H1 (cell line): ENCODE measurements around the gene ZBTB16. TPM values are rescaled to one million over a fixed set of nuclear protein-coding genes. Genes with fewer than 3 reads are reported as not detected.

Source experiments
- CTCF ChIA-PET: fragments of 300-600 bp; sonication (Branson Sonifier 250); formaldehyde crosslinking; loops from one replicate; lab custom pipeline; 2021; ENCODE audit not compliant: partially characterized antibody; lab: Charles Lee
- POLR2A ChIA-PET: fragments of 300-600 bp; sonication (Branson Sonifier 250); formaldehyde crosslinking; loops from one replicate; lab custom pipeline; 2021; ENCODE audit warnings: inconsistent platforms; ENCODE audit not compliant: partially characterized antibody; lab: Charles Lee
- DNase-seq, 2 experiments: peaks; one replicate each; pipeline versions ENCODE4 v3.0.0 to v3.0.0-alpha.2; 2010 to 2022; ENCODE audit warnings: low spot score in 2 of 2, low read depth in 1 of 2, mixed read lengths in 1 of 2
- FAIRE-seq: peaks from 2 replicates; lab custom pipeline; 2011; peaks lifted over from hg19 to GRCh38; lab: Jason Lieb, UNC
- H2AFZ ChIP-seq: 2 replicates; pipeline ENCODE4 v1.8.1; 2012; ENCODE audit warnings: low read length, inconsistent platforms
- H2AK5ac ChIP-seq: 2 replicates; pipeline ENCODE4 v1.6.1; 2013; ENCODE audit warnings: low read depth, low read length
- H2BK120ac ChIP-seq: replicated peaks from 2 replicates; pipeline ENCODE3; 2013; ENCODE audit warnings: low read depth, low read length, inconsistent platforms
- H2BK12ac ChIP-seq: 2 replicates; pipeline ENCODE4 v1.6.1; 2013; ENCODE audit warnings: low read depth, low read length
- H2BK15ac ChIP-seq: 2 replicates; pipeline ENCODE4 v1.6.1; 2013; ENCODE audit warnings: low read length
- H2BK20ac ChIP-seq: 2 replicates; pipeline ENCODE4 v1.6.1; 2013; ENCODE audit warnings: low read length
- H2BK5ac ChIP-seq: 2 replicates; pipeline ENCODE4 v1.6.1; 2013; ENCODE audit warnings: low read depth, low read length
- H3K14ac ChIP-seq: 2 replicates; pipeline ENCODE4 v1.6.1; 2013; ENCODE audit warnings: inconsistent platforms; ENCODE audit not compliant: insufficient read length
- H3K18ac ChIP-seq: 2 replicates; pipeline ENCODE4 v1.6.1; 2013; ENCODE audit warnings: low read length; ENCODE audit errors: extremely low read depth
- H3K23ac ChIP-seq: 2 replicates; pipeline ENCODE4 v1.6.1; 2013; ENCODE audit warnings: inconsistent platforms; ENCODE audit not compliant: insufficient read length
- H3K23me2 ChIP-seq: 2 replicates; pipeline ENCODE4 v1.6.1; 2013; ENCODE audit warnings: low read depth, low read length
- H3K27ac ChIP-seq: 2 replicates; pipeline ENCODE4 v1.6.1; 2011; ENCODE audit warnings: low read depth, low read length, inconsistent platforms
- H3K27me3 ChIP-seq, 4 experiments: replicated peaks in 1 of 4; 1 replicate in 1 of 4; 2 replicates in 3 of 4; pipeline versions ENCODE4 v1.6.1 to v1.8.1; 2011 to 2013; ENCODE audit warnings: low read length in 3 of 4, mild to moderate bottlenecking in 3 of 4, inconsistent platforms in 2 of 4, mixed read lengths in 2 of 4, moderate library complexity in 1 of 4; ENCODE audit not compliant: control insufficient read depth in 3 of 4, insufficient read depth in 3 of 4; ENCODE audit errors: extremely low read depth in 1 of 4
- H3K36me3 ChIP-seq, 4 experiments: 2 replicates each; pipeline versions ENCODE4 v1.6.1 to v1.8.1; 2011 to 2013; ENCODE audit warnings: mild to moderate bottlenecking in 4 of 4, low read length in 3 of 4, moderate library complexity in 2 of 4, control low read depth in 1 of 4, inconsistent platforms in 1 of 4; ENCODE audit not compliant: insufficient read depth in 4 of 4, control insufficient read depth in 2 of 4
- H3K4ac ChIP-seq: replicated peaks from 2 replicates; pipeline ENCODE3; 2013; ENCODE audit warnings: low read length, low read depth, mixed read lengths, inconsistent platforms; ENCODE audit not compliant: insufficient read length
- H3K4me1 ChIP-seq, 4 experiments: replicated peaks in 1 of 4; 1 replicate in 1 of 4; 2 replicates in 3 of 4; pipeline versions ENCODE4 v1.6.1 to v1.8.1; 2011 to 2013; ENCODE audit warnings: low read length in 3 of 4, inconsistent platforms in 2 of 4, mixed read lengths in 1 of 4; ENCODE audit not compliant: insufficient read depth in 4 of 4, control insufficient read depth in 3 of 4
- H3K4me2 ChIP-seq, 2 experiments: 2 replicates each; pipeline versions ENCODE4 v1.6.1 to v1.8.1; 2011 to 2013; ENCODE audit warnings: low read depth in 2 of 2, low read length in 2 of 2, control low read depth in 1 of 2, inconsistent platforms in 1 of 2, mild to moderate bottlenecking in 1 of 2; ENCODE audit not compliant: insufficient read depth in 1 of 2
- H3K4me3 ChIP-seq, 4 experiments: fragments of 200-600, 300-600 bp in 1 of 4; sonication (generic), shearing (Covaris generic), sonication (Bioruptor Twin) in 1 of 4; 2 replicates each; pipeline versions ENCODE4 v1.5.1 to v1.8.1; 2011 to 2016; ENCODE audit warnings: low read length in 4 of 4, low read depth in 3 of 4, control low read depth in 2 of 4, inconsistent platforms in 2 of 4, mild to moderate bottlenecking in 2 of 4, mixed read lengths in 1 of 4, moderate library complexity in 1 of 4; ENCODE audit not compliant: insufficient read depth in 2 of 4; ENCODE audit errors: extremely low read depth in 1 of 4
- H3K56ac ChIP-seq: replicated peaks from 2 replicates; pipeline ENCODE3; 2013; ENCODE audit warnings: low read depth, mild to moderate bottlenecking, mixed read lengths, low read length, inconsistent platforms; ENCODE audit not compliant: insufficient read length
- H3K79me1 ChIP-seq: 2 replicates; pipeline ENCODE4 v1.6.1; 2013; ENCODE audit warnings: low read depth, low read length, control low read depth
- H3K79me2 ChIP-seq, 2 experiments: 2 replicates each; pipeline versions ENCODE4 v1.6.1 to v1.8.1; 2012 to 2013; ENCODE audit warnings: low read length in 2 of 2, mild to moderate bottlenecking in 2 of 2, inconsistent platforms in 1 of 2; ENCODE audit not compliant: insufficient read depth in 2 of 2, control insufficient read depth in 1 of 2
- H3K9ac ChIP-seq, 4 experiments: replicated peaks in 1 of 4; 1 replicate in 1 of 4; 2 replicates in 3 of 4; pipeline versions ENCODE4 v1.6.1 to v1.8.1; 2011 to 2013; ENCODE audit warnings: low read depth in 3 of 4, low read length in 3 of 4, control low read depth in 2 of 4, mild to moderate bottlenecking in 2 of 4, moderate library complexity in 2 of 4, inconsistent platforms in 1 of 4; ENCODE audit errors: extremely low read depth in 1 of 4
- H3K9me3 ChIP-seq, 2 experiments: 2 replicates each; pipeline versions ENCODE4 v1.6.1 to v1.8.1; 2012 to 2013; ENCODE audit warnings: mild to moderate bottlenecking in 2 of 2, moderate library complexity in 2 of 2, control low read depth in 1 of 2, inconsistent platforms in 1 of 2, low read depth in 1 of 2, low read length in 1 of 2, mixed read lengths in 1 of 2; ENCODE audit not compliant: insufficient read depth in 2 of 2
- H4K20me1 ChIP-seq, 2 experiments: replicated peaks in 1 of 2; 2 replicates each; pipeline versions ENCODE3 to v1.8.1; 2011 to 2013; ENCODE audit warnings: inconsistent platforms in 2 of 2, low read length in 2 of 2, mild to moderate bottlenecking in 1 of 2; ENCODE audit not compliant: insufficient read depth in 2 of 2, control insufficient read depth in 1 of 2
- H4K5ac ChIP-seq: 2 replicates; pipeline ENCODE4 v1.6.1; 2013; ENCODE audit warnings: low read length, low read depth, mixed read lengths, inconsistent platforms; ENCODE audit not compliant: insufficient read length
- H4K8ac ChIP-seq: 2 replicates; pipeline ENCODE4 v1.8.0; 2013; ENCODE audit warnings: mild to moderate bottlenecking, moderate library complexity, low read length, inconsistent platforms; ENCODE audit not compliant: insufficient read depth; ENCODE audit errors: extremely low read depth
- H4K91ac ChIP-seq: replicated peaks from 2 replicates; pipeline ENCODE3; 2013; ENCODE audit warnings: low read length, mixed read lengths, inconsistent platforms; ENCODE audit not compliant: insufficient read length
- CBX8 ChIP-seq: fragments of 300-800, 300-1000 bp; sonication (generic); IDR thresholded peaks from 2 replicates; pipeline ENCODE4 v1.7.1; 2016; ENCODE audit warnings: low read depth, low read length, borderline replicate concordance
- CHD2 ChIP-seq: IDR thresholded peaks from 2 replicates; pipeline ENCODE4 v1.6.1; 2012; ENCODE audit warnings: low read length, improper control_type of control experiment
- CREB1 ChIP-seq: IDR thresholded peaks from 2 replicates; pipeline ENCODE4 v1.6.1; 2012; ENCODE audit warnings: inconsistent platforms
- HDAC6 ChIP-seq: IDR thresholded peaks from one replicate; pipeline ENCODE4 v1.7.1; 2012; ENCODE audit warnings: low read depth, mild to moderate bottlenecking, inconsistent platforms, low read length, moderate library complexity
- JUN ChIP-seq: IDR thresholded peaks from 2 replicates; pipeline ENCODE4 v1.6.1; 2011; ENCODE audit warnings: low read depth, mild to moderate bottlenecking, improper control_type of control experiment, low read length
- RAD21 ChIP-seq, 2 experiments: IDR thresholded peaks in 1 of 2; conservative IDR thresholded peaks in 1 of 2; 2 replicates each; pipeline ENCODE4 v1.6.1; 2011; ENCODE audit warnings: low read depth in 2 of 2, low read length in 2 of 2, improper control_type of control experiment in 1 of 2, inconsistent platforms in 1 of 2, mild to moderate bottlenecking in 1 of 2, moderate library complexity in 1 of 2
- SIRT6 ChIP-seq: IDR thresholded peaks from one replicate; pipeline ENCODE4 v1.7.1; 2012; ENCODE audit warnings: low read length, inconsistent platforms
- SIX5 ChIP-seq: IDR thresholded peaks from 2 replicates; pipeline ENCODE4 v1.6.1; 2011; ENCODE audit warnings: mild to moderate bottlenecking, low read depth, low read length
- TAF7 ChIP-seq: optimal IDR thresholded peaks from 2 replicates; pipeline ENCODE3; 2011; ENCODE audit warnings: low read depth, mild to moderate bottlenecking, inconsistent platforms, low read length, moderate library complexity, borderline replicate concordance
- TEAD4 ChIP-seq: IDR thresholded peaks from 2 replicates; pipeline ENCODE4 v1.6.1; 2012; ENCODE audit warnings: low read depth, low read length, inconsistent platforms, mixed read lengths
- WGBS, 2 experiments: shearing (Covaris generic) in 1 of 2; methylation state at CpG; one replicate each; pipeline versions ENCODE4 v1.1.6 to v1.1.7; 2013 to 2015; ENCODE audit warnings: low lambda C conversion rate in 2 of 2, mixed read lengths in 2 of 2, inconsistent platforms in 1 of 2, low coverage in 1 of 2, missing lambda C conversion rate in 1 of 2; ENCODE audit not compliant: insufficient replicate concordance in 2 of 2, insufficient coverage in 1 of 2, insufficient read length in 1 of 2; ENCODE audit errors: extremely low coverage in 1 of 2, missing lambda C conversion rate in 1 of 2; 5-methylcytosine and 5-hydroxymethylcytosine counted together
- polyA plus RNA-seq, 7 experiments: library from polyadenylated mRNA; depleted of rRNA in 3 of 7; stranded (reverse) in 5 of 7; unstranded in 2 of 7; fragments of >200 nt in 5 of 7; fragments of 200-250 nt in 2 of 7; gene quantifications; 1 replicate in 5 of 7; 2 replicates in 1 of 7; 4 replicates in 1 of 7; pipeline versions ENCODE4 v1.2.1 to v1.2.3, GENCODE V29; 2011 to 2013; ENCODE audit warnings: missing spikeins in 2 of 7, mixed read lengths in 2 of 7
- total RNA-seq: library from RNA; stranded (reverse); fragmentation: NEBNext Ultra II Directional; extraction: Animal tissue kit (Norgen Biotek cat#: 25700); gene quantifications from 2 replicates; pipeline ENCODE4 v1.2.1, GENCODE V29; 2021
- TF ChIP-seq, protein P1 (sequence below), 3 experiments: IDR thresholded peaks; 1 replicate in 2 of 3; 2 replicates in 1 of 3; pipeline versions ENCODE4 v1.5.1 to v1.6.1; 2011; ENCODE audit warnings: low read length in 3 of 3, mild to moderate bottlenecking in 3 of 3, inconsistent platforms in 2 of 3, low read depth in 1 of 3, moderate library complexity in 1 of 3; ENCODE audit not compliant: insufficient read depth in 1 of 3; ENCODE audit errors: control extremely low read depth in 1 of 3

The ZBTB16 gene
- total and polyA plus RNA-seq, 2 of the 8 experiments (the other 6 are each of a cell fraction or from before 2014, with no cell fraction given), result 0.12 to 0.61 TPM

DNA sequence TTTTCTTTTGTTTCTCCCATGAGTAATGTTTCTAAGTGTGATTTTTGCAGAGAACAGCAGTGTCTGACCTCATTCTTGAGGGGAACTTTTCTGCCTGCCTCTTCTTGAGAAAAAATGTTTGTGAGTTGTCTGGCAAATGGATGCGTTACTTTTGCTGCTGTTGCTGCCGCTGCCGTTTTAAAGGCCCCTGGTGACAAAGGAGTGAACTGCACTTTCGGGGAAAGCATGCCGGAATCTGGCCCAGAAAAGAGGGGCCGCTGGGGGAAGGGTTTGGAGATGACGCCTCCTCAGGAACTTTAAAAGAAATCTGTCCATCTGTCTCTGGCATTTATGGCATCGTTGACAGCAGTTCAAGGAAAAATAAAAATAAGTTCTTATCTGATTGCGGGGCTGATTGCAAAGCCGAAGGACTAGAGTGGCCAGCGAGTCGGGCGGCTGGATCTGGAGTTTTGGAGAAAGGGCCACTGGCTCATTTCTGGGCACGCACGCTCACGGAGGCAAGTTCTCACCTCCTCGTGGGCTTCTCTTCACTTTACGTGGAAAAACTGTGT is 16.5 kb downstream of the ZBTB16 start:
- POLR2A ChIA-PET, result no interaction called here
- no peaks in the 10 kb centered on the region for H4K20me1 ChIP-seq
- TF ChIP-seq CHD2 (no peak), TAF7 (no peak), RAD21 (IDR thresholded peaks at IDR 0.05 in 1 of 2, conservative IDR thresholded peaks at IDR 0.05 in 1 of 2; ENCODE audit: low read depth in 2 of 2, low read length in 2 of 2) (peak; percentile 30 to 55; a peak in 3 of 4 replicates), CBX8 (no peak), TEAD4 (peak; percentile 19; the same call in 1 of the 2 replicates), JUN (no peak), CREB1 (no peak), SIX5 (no peak), SIRT6 (no peak), HDAC6 (no peak)
- TF ChIP-seq, protein P1, sequence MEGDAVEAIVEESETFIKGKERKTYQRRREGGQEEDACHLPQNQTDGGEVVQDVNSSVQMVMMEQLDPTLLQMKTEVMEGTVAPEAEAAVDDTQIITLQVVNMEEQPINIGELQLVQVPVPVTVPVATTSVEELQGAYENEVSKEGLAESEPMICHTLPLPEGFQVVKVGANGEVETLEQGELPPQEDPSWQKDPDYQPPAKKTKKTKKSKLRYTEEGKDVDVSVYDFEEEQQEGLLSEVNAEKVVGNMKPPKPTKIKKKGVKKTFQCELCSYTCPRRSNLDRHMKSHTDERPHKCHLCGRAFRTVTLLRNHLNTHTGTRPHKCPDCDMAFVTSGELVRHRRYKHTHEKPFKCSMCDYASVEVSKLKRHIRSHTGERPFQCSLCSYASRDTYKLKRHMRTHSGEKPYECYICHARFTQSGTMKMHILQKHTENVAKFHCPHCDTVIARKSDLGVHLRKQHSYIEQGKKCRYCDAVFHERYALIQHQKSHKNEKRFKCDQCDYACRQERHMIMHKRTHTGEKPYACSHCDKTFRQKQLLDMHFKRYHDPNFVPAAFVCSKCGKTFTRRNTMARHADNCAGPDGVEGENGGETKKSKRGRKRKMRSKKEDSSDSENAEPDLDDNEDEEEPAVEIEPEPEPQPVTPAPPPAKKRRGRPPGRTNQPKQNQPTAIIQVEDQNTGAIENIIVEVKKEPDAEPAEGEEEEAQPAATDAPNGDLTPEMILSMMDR (IDR thresholded peaks at IDR 0.05; ENCODE audit: control extremely low read depth in 1 of 3, insufficient read depth in 1 of 3, low read depth in 1 of 3, low read length in 3 of 3), result peak; percentile 61 to 72 (median 65)

More for the DNA sequence above, 16.5 kb downstream of the ZBTB16 start:
- Histone ChIP-seq H3K4me1 (peaks cover 5 to 11% (median 9%) of the 10 kb centered on the region in 4 experiments), H3K27ac (no peak overlapping the region), H3K4me3 (no peak overlapping the region), H3K79me2 (no peaks in the 10 kb centered on the region), H3K14ac (no peak overlapping the region), H4K91ac (no peak overlapping the region), H3K23me2 (no peaks in the 10 kb centered on the region), H2BK5ac (no peak overlapping the region), H3K4me2 (no peak overlapping the region), H2AFZ (no peak overlapping the region), H3K9ac (no peak overlapping the region), H3K4ac (no peak overlapping the region), H2BK12ac (no peak overlapping the region), H3K9me3 (no peaks in the 10 kb centered on the region), H2AK5ac (no peak overlapping the region), H4K5ac (no peak overlapping the region), H3K27me3 (peaks cover 3 to 34% (median 29%) of the 10 kb centered on the region in 4 experiments; a peak in 6 of 7 replicates), H3K23ac (no peak overlapping the region), H3K18ac (no peak overlapping the region), H2BK20ac (no peak overlapping the region), H3K36me3 (no peaks in the 10 kb centered on the region), H3K79me1 (no peaks in the 10 kb centered on the region), H4K8ac (no peak overlapping the region), H3K56ac (no peak overlapping the region), H2BK120ac (no peak overlapping the region), H2BK15ac (no peak overlapping the region)
- DNase-seq (peak in 1 of 2 experiments; percentile 72), FAIRE-seq (peak; percentile 65)
- 56% methylated on average over 18 of the region's 18 CpGs; no CpG with 5 or more reads in 1 of the 2 experiments for WGBS, 2 experiments
- CTCF ChIA-PET, result interaction anchor here (0.7 to 1.4 kb wide), 6 partner anchors 9 to 132 kb away, joined by 3 to 5 read pairs (median 3); no protein-coding TSS in a partner anchor
